Epithelial cell of proximal tubule (primary cell): ENCODE results near the gene CFP. TPM values are rescaled to one million over a fixed set of nuclear protein-coding genes. Genes with fewer than 3 reads are reported as not detected.

Source experiments
- DNase-seq: peaks from one replicate; pipeline ENCODE4 v3.0.0-alpha.2; 2011; ENCODE audit warnings: low read depth
- H3K4me3 ChIP-seq: 2 replicates; pipeline ENCODE4 v1.5.1; 2011; ENCODE audit warnings: low read depth, mild to moderate bottlenecking, low read length
- CTCF ChIP-seq: conservative IDR thresholded peaks from 2 replicates; pipeline ENCODE4 v1.5.1; 2012; ENCODE audit warnings: low read depth, mild to moderate bottlenecking, low read length
- total RNA-seq: library from RNA; depleted of rRNA; stranded (reverse); fragments of >200 nt; gene quantifications from 2 replicates; pipeline ENCODE4 v1.2.3, GENCODE V29; 2015

Gene CFP
- total RNA-seq, 1 donor from 2014 or later: 0.06 TPM

- H3K4me3 ChIP-seq: no peak overlapping the region
- no peak for DNase-seq
- no peak for TF ChIP-seq CTCF
Observed at GRCh38 chrX:47625365-47625764, 4.4 kb downstream of the CFP start.

- DNase-seq: no peak
- TF ChIP-seq CTCF: no peak
- peak overlapping the region; percentile 47 for H3K4me3 ChIP-seq
Observed at GRCh38 chrX:47623540-47624027, 6.1 kb downstream of the CFP start.

- TF ChIP-seq CTCF: no peak
- no peak overlapping the region for H3K4me3 ChIP-seq
- DNase-seq: no peak
Observed at GRCh38 chrX:47621851-47622250, 7.9 kb downstream of the CFP start.

- TF ChIP-seq CTCF: no peak
- DNase-seq: no peak
- H3K4me3 ChIP-seq: no peak overlapping the region
Observed at GRCh38 chrX:47620303-47620685, 9.4 kb downstream of the CFP start.

GRCh38 chrX:47619486-47620302, 10.0 kb downstream of the CFP start, which contains the start of gene SYN1:
Gene SYN1 (minus strand): TSS chrX:47619857. CDS start chrX:47619728, 129 bp downstream.
- DNase-seq: no peak
- H3K4me3 ChIP-seq: peak within 1 kb of the TSS; percentile 46

GRCh38 chrX:47618923-47619485, 10.7 kb downstream of the CFP start:
- no peak for TF ChIP-seq CTCF
- no peak for DNase-seq
- H3K4me3 ChIP-seq: peak overlapping the region; percentile 46

More at GRCh38 chrX:47619486-47620302, 10.0 kb downstream of the CFP start, which contains the start of gene SYN1:
- TF ChIP-seq CTCF: no peak
